Motor neuron (in vitro differentiated cells): Measurements from ENCODE around the gene RABGAP1L. TPM values are rescaled to one million over a fixed set of nuclear protein-coding genes. Genes with fewer than 3 reads are reported as not detected.
"Not testable (repeated sequence)": the region's sequence is repeated elsewhere in the genome, so short reads cannot be mapped to it uniquely, and the experiment has no call there.

ENCODE experiments used
- ATAC-seq, 8 experiments: fragments of 200-7000 bp; cut with Tn5 transposase; replicated peaks in 6 of 8; 2 replicates each; pipeline ENCODE4 v1.8.0; 2021; ENCODE audit warnings: mild to moderate bottlenecking in 8 of 8, moderate library complexity in 8 of 8
- H3K27ac ChIP-seq, 2 donors: fragments of 250-450 bp; sonication (Bioruptor Pico); 2 replicates each; pipeline ENCODE4 v1.9.0; 2021; ENCODE audit warnings: antibody characterized with exemption in 2 of 2, mild to moderate bottlenecking in 2 of 2, moderate library complexity in 1 of 2
- H3K4me1 ChIP-seq, 2 donors: fragments of 250-450 bp; sonication (Bioruptor Pico); replicated peaks in 1 of 2; 2 replicates each; pipeline ENCODE4 v1.6.1; 2021; ENCODE audit warnings: antibody characterized with exemption in 2 of 2, mild to moderate bottlenecking in 2 of 2, moderate library complexity in 1 of 2
- H3K4me3 ChIP-seq, 5 donors: fragments of 250-450 bp; sonication (Bioruptor Pico); 2 replicates each; pipeline ENCODE4 v1.9.0; 2021; ENCODE audit warnings: antibody characterized with exemption in 5 of 5, mild to moderate bottlenecking in 5 of 5, moderate library complexity in 4 of 5
- WGBS, 10 experiments: fragments of 450-650 bp; shearing (Covaris generic); methylation state at CpG; one replicate each; pipeline ENCODE4 v1.0.0; 2022; 5-methylcytosine and 5-hydroxymethylcytosine counted together
- in situ Hi-C, 9 experiments: fragments of 400-800 bp; cut with MboI; loops; one replicate each; pipeline ENCODE4 v1.15.0; 2021; ENCODE audit warnings: low sequenced_read_pairs in 9 of 9, low pct_unique_long_range_greater_than_20kb in 2 of 9; ENCODE audit not compliant: unreplicated experiment in 9 of 9
- total RNA-seq, 8 experiments: library from RNA; unstranded; fragments of 300-600 nt; gene quantifications; 2 replicates each; pipeline versions ENCODE4 v1.2.3 to v1.2.4, GENCODE V29; 2022

The RABGAP1L gene
- total RNA-seq, 8 experiments from 2014 or later, result 22.0 to 60.3 (median 45.3) TPM

GRCh38 chr1:174239541-174239940 lies 80.2 kb downstream of the RABGAP1L start:
- H3K27ac ChIP-seq, result no peak overlapping the region
- H3K4me3 ChIP-seq, result peak overlapping the region in 2 of 5 donors; percentile 15 to 36
- WGBS, 10 experiments, result 40 to 100% (median 91%) methylated on average over 1 of the region's 1 CpG
- in situ Hi-C loops, result no loop called here
- peaks cover 0 to 11% of the 10 kb centered on the region in 2 donors for H3K4me1 ChIP-seq
- no peak for ATAC-seq

GRCh38 chr1:174242856-174243255 lies 83.5 kb downstream of the RABGAP1L start:
- in situ Hi-C loops, result no loop called here
- no peak overlapping the region for H3K27ac ChIP-seq
- H3K4me1 ChIP-seq, result peaks cover 0 to 11% of the 10 kb centered on the region in 2 donors
- no peak for ATAC-seq
- 89 to 100% (median 100%) methylated on average over 1 to 2 of the region's 2 CpGs; no CpG with 5 or more reads in 3 of the 10 experiments for WGBS, 10 experiments
- no peak overlapping the region for H3K4me3 ChIP-seq

- no peak for ATAC-seq
- Histone ChIP-seq H3K4me3 (no peak overlapping the region), H3K27ac (no peak overlapping the region), H3K4me1 (peaks cover 0 to 6% of the 10 kb centered on the region in 2 donors)
- in situ Hi-C loops, result no loop called here
- WGBS, 10 experiments, result 50 to 97% (median 66%) methylated on average over 1 to 3 of the region's 3 CpGs
These were observed 84.2 kb downstream of the RABGAP1L start for GRCh38 chr1:174243451-174244000.

GRCh38 chr1:174244017-174244416 lies 84.7 kb downstream of the RABGAP1L start:
- Histone ChIP-seq H3K27ac (no peak overlapping the region), H3K4me1 (peaks cover 0 to 2% of the 10 kb centered on the region in 2 donors), H3K4me3 (no peak overlapping the region)
- ATAC-seq, result no peak
- WGBS, 10 experiments, result 83 to 100% (median 97%) methylated on average over 1 to 5 of the region's 5 CpGs
- in situ Hi-C loops, result no loop called here

GRCh38 chr1:174247472-174247871 lies 88.2 kb downstream of the RABGAP1L start:
- Histone ChIP-seq H3K4me3 (no peak overlapping the region), H3K4me1 (no peaks in the 10 kb centered on the region), H3K27ac (no peak overlapping the region)
- WGBS, 10 experiments, result 60 to 100% (median 80%) methylated on average over 1 to 3 of the region's 4 CpGs; no CpG with 5 or more reads in 3 of the 10 experiments
- in situ Hi-C loops, result no loop called here
- peak in 1 of 8 experiments; percentile 17 for ATAC-seq

- Histone ChIP-seq H3K4me3 (no peak overlapping the region), H3K4me1 (no peaks in the 10 kb centered on the region), H3K27ac (no peak overlapping the region)
- in situ Hi-C loops, result no loop called here
- no peak for ATAC-seq
These were observed 88.7 kb downstream of the RABGAP1L start for GRCh38 chr1:174248041-174248440.

- 91 to 100% (median 96%) methylated on average over 2 to 13 of the region's 14 CpGs; no CpG with 5 or more reads in 2 of the 10 experiments for WGBS, 10 experiments
- H3K27ac ChIP-seq, H3K4me3 ChIP-seq, H3K4me1 ChIP-seq, ATAC-seq: not testable (repeated sequence)
- in situ Hi-C loops, result loop anchor here in 4 of 9 experiments (10.0 to 25.0 kb wide), 3 partner anchors 481 to 731 kb away; partner anchors contain the start of gene CACYBP (in 1 of the 4)
These were observed 97.1 kb downstream of the RABGAP1L start for GRCh38 chr1:174256386-174256785.

- 0 to 80% (median 40%) methylated on average over 1 of the region's 1 CpG; no CpG with 5 or more reads in 3 of the 10 experiments for WGBS, 10 experiments
- in situ Hi-C loops, result loop anchor here in 4 of 9 experiments (10.0 to 25.0 kb wide), 3 partner anchors 479 to 729 kb away; partner anchors contain the start of gene CACYBP (in 1 of the 4)
- peak in 6 of 8 experiments; percentile 28 to 86 (median 53) for ATAC-seq
- Histone ChIP-seq H3K4me3 (no peak overlapping the region), H3K27ac (no peak overlapping the region), H3K4me1 (peaks cover 0 to 2% of the 10 kb centered on the region in 2 donors)
These were observed 98.8 kb downstream of the RABGAP1L start for GRCh38 chr1:174258148-174258550.

GRCh38 chr1:174262349-174263241 lies 103.3 kb downstream of the RABGAP1L start:
- in situ Hi-C loops, result loop anchor here in 6 of 9 experiments (5.0 to 25.0 kb wide), 5 partner anchors 462 to 725 kb away; partner anchors contain the start of gene CACYBP (in 1 of the 6)
- H3K4me1 ChIP-seq, result peaks cover 0 to 2% of the 10 kb centered on the region in 2 donors
- H3K27ac ChIP-seq, result no peak overlapping the region
- peak; percentile 71 to 90 (median 76) for ATAC-seq
- H3K4me3 ChIP-seq, result no peak overlapping the region
- WGBS, 10 experiments, result 40 to 80% (median 64%) methylated on average over 1 to 3 of the region's 3 CpGs; no CpG with 5 or more reads in 3 of the 10 experiments

- no peak overlapping the region for H3K27ac ChIP-seq
- in situ Hi-C loops, result loop anchor here in 5 of 9 experiments (10.0 to 25.0 kb wide), 4 partner anchors 460 to 722 kb away; partner anchors contain the start of gene CACYBP (in 1 of the 5)
- peaks cover 0 to 2% of the 10 kb centered on the region in 2 donors for H3K4me1 ChIP-seq
- ATAC-seq, result no peak
- no peak overlapping the region for H3K4me3 ChIP-seq
These were observed 106.0 kb downstream of the RABGAP1L start for GRCh38 chr1:174265282-174265681.

- H3K4me1 ChIP-seq, result peaks cover 0 to 2% of the 10 kb centered on the region in 2 donors
- in situ Hi-C loops, result loop anchor here in 5 of 9 experiments (10.0 to 25.0 kb wide), 4 partner anchors 458 to 721 kb away; partner anchors contain the start of gene CACYBP (in 1 of the 5)
- no peak overlapping the region for H3K4me3 ChIP-seq
- 43 to 100% (median 82%) methylated on average over 1 to 2 of the region's 2 CpGs; no CpG with 5 or more reads in 2 of the 10 experiments for WGBS, 10 experiments
- ATAC-seq, result no peak
- no peak overlapping the region for H3K27ac ChIP-seq
These were observed 107.2 kb downstream of the RABGAP1L start for GRCh38 chr1:174266476-174266875.

- H3K4me3 ChIP-seq, result no peak overlapping the region
- peaks cover 0 to 2% of the 10 kb centered on the region in 2 donors for H3K4me1 ChIP-seq
- in situ Hi-C loops, result loop anchor here in 5 of 9 experiments (10.0 to 25.0 kb wide), 4 partner anchors 458 to 720 kb away; partner anchors contain the start of gene CACYBP (in 1 of the 5)
- ATAC-seq, result peak in 2 of 8 experiments; percentile 18 to 75
- WGBS, 10 experiments, result 40 to 100% (median 83%) methylated on average over 1 of the region's 1 CpG; no CpG with 5 or more reads in 3 of the 10 experiments
- H3K27ac ChIP-seq, result no peak overlapping the region
These were observed 107.8 kb downstream of the RABGAP1L start for GRCh38 chr1:174266991-174267612.
